H1 (cell line): ENCODE results near the gene DAND5.

Experiments
- BACH1 ChIP-seq: IDR thresholded peaks from 2 replicates; pipeline ENCODE4 v1.6.1; 2012; ENCODE audit warnings: low read length, improper control_type of control experiment
- EZH2 ChIP-seq: fragments of 200-600 bp; sonication (generic); IDR thresholded peaks from 2 replicates; pipeline ENCODE4 v1.7.1; 2012; ENCODE audit warnings: low read depth, mild to moderate bottlenecking, moderate library complexity, low read length, inconsistent platforms; ENCODE audit not compliant: severe bottlenecking
- HDAC6 ChIP-seq: IDR thresholded peaks from one replicate; pipeline ENCODE4 v1.7.1; 2012; ENCODE audit warnings: low read depth, mild to moderate bottlenecking, inconsistent platforms, low read length, moderate library complexity
- POLR2AphosphoS5 ChIP-seq: IDR thresholded peaks from 2 replicates; pipeline ENCODE4 v1.6.1; 2011; ENCODE audit warnings: low read depth, low read length
- RFX5 ChIP-seq: IDR thresholded peaks from 2 replicates; pipeline ENCODE4 v1.6.1; 2011; ENCODE audit warnings: low read depth, low read length, improper control_type of control experiment, borderline replicate concordance

DNA sequence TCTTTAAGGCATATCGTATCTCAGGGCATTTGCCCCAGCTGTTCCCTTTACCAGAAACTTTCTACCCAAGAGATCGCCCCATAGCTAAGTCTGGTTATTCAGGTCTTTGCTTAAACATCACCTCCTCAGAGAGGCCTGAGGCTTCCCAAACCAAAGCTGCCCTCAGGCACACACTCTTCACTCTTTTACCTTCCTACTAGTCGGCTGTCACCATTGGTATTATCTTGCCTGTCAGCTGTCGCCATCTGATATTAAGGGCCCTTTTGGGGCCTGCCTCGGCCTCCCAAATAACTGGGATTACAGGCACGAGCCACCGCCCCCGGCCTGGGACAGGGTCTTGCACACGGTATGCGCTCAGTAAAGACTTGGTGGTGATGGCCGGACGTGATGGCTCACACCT lies 13.4 kb upstream of the DAND5 start:
- TF ChIP-seq RFX5 (no peak), EZH2 (no peak), BACH1 (no peak), POLR2AphosphoS5 (no peak), HDAC6 (no peak)
